HEK293 (cell line): Measurements from ENCODE around the gene CXCL16.

ENCODE experiments used
- ATF2 ChIP-seq: fragments of 450-650 bp; formaldehyde crosslinking; IDR thresholded peaks from 2 replicates; pipeline ENCODE4 v1.5.1; 2016; ENCODE audit warnings: missing biosample characterization, missing genetic modification characterization, low read depth
- CTCF ChIP-seq: fragments of 450-650 bp; formaldehyde crosslinking; IDR thresholded peaks from 2 replicates; pipeline ENCODE4 v1.5.1; 2016; ENCODE audit warnings: missing biosample characterization, missing genetic modification characterization
- REST ChIP-seq: fragments of 450-650 bp; formaldehyde crosslinking; IDR thresholded peaks from 2 replicates; pipeline ENCODE4 v1.5.1; 2016; ENCODE audit warnings: missing biosample characterization, missing genetic modification characterization
- TSHZ1 ChIP-seq: fragments of 450-650 bp; formaldehyde crosslinking; IDR thresholded peaks from 2 replicates; pipeline ENCODE4 v1.5.1; 2016; ENCODE audit warnings: missing biosample characterization, missing genetic modification characterization, borderline replicate concordance
- ZBTB26 ChIP-seq: fragments of 450-650 bp; formaldehyde crosslinking; optimal IDR thresholded peaks from 2 replicates; pipeline ENCODE3; 2016; ENCODE audit warnings: missing biosample characterization, mild to moderate bottlenecking, missing genetic modification characterization
- ZNF24 ChIP-seq: fragments of 450-650 bp; formaldehyde crosslinking; IDR thresholded peaks from 2 replicates; pipeline ENCODE4 v1.5.1; 2016; ENCODE audit warnings: missing biosample characterization, missing genetic modification characterization
- ZNF274 ChIP-seq, 2 experiments: fragments of 200-500 bp in 1 of 2; fragments of 450-650 bp in 1 of 2; sonication (Bioruptor generic) in 1 of 2; formaldehyde crosslinking in 1 of 2; IDR thresholded peaks; 2 replicates each; pipeline versions ENCODE4 v1.5.1 to v1.6.1; 2014 to 2016; ENCODE audit warnings: borderline replicate concordance in 1 of 2, inconsistent platforms in 1 of 2, low read length in 1 of 2, missing biosample characterization in 1 of 2, missing genetic modification characterization in 1 of 2
- ZNF549 ChIP-seq: fragments of 450-650 bp; IDR thresholded peaks from 2 replicates; pipeline ENCODE4 v1.5.1; 2018; ENCODE audit warnings: missing biosample characterization, missing genetic modification characterization, mild to moderate bottlenecking, inconsistent platforms, moderate library complexity
- ZNF645 ChIP-seq: fragments of 450-650 bp; formaldehyde crosslinking; IDR thresholded peaks from 2 replicates; pipeline ENCODE4; 2016; ENCODE audit warnings: missing biosample characterization, missing genetic modification characterization
- ZNF777 ChIP-seq: fragments of 450-650 bp; formaldehyde crosslinking; IDR thresholded peaks from 2 replicates; pipeline ENCODE4 v1.5.1; 2017; ENCODE audit warnings: missing biosample characterization, missing genetic modification characterization, borderline replicate concordance
- ZSCAN18 ChIP-seq: fragments of 450-650 bp; formaldehyde crosslinking; IDR thresholded peaks from 2 replicates; pipeline ENCODE4 v1.5.1; 2016; ENCODE audit warnings: missing biosample characterization, missing genetic modification characterization
- ZSCAN4 ChIP-seq: fragments of 450-650 bp; formaldehyde crosslinking; IDR thresholded peaks from 2 replicates; pipeline ENCODE4 v1.5.1; 2017; ENCODE audit warnings: missing biosample characterization, missing genetic modification characterization

- TF ChIP-seq ZNF274 (IDR thresholded peaks at IDR 0.05; ENCODE audit: low read length) (no peak), ZNF274 (tag by site-specific recombination; IDR thresholded peaks at IDR 0.05; ENCODE audit: borderline replicate concordance) (no peak), ZBTB26 (no peak), REST (tag by site-specific recombination) (no peak), ZSCAN4 (no peak), ZSCAN18 (no peak), TSHZ1 (tag by site-specific recombination) (no peak), ZNF24 (no peak), ZNF549 (tag by site-specific recombination) (no peak), ATF2 (tag by site-specific recombination) (no peak), CTCF (tag by site-specific recombination) (no peak), ZNF645 (no peak), ZNF777 (tag by site-specific recombination) (no peak)
Measured at GRCh38 chr17:4740584-4740983, 856 bp upstream of the CXCL16 start.
